Left ventricle myocardium inferior (tissue), 1 donor: ENCODE data around the gene ZDHHC7. TPM values are rescaled to one million over a fixed set of nuclear protein-coding genes. Genes with fewer than 3 reads are reported as not detected.
"Not testable (repeated sequence)": the region's sequence is repeated elsewhere in the genome, so short reads cannot be mapped to it uniquely, and the experiment has no call there.

Source experiments
- DNase-seq: peaks from one replicate; pipeline ENCODE4 v3.0.0-alpha.2; 2020
- H3K27ac ChIP-seq: fragments of 200-600 bp; replicated peaks from 2 replicates; pipeline ENCODE4 v1.8.0; 2021
- H3K27me3 ChIP-seq: fragments of 200-600 bp; 2 replicates; pipeline ENCODE4 v1.8.0; 2021; ENCODE audit warnings: low read depth
- H3K36me3 ChIP-seq: fragments of 200-600 bp; 2 replicates; pipeline ENCODE4 v1.8.0; 2021
- H3K4me1 ChIP-seq: fragments of 200-600 bp; 2 replicates; pipeline ENCODE4 v1.8.0; 2021
- H3K4me3 ChIP-seq: fragments of 200-600 bp; 2 replicates; pipeline ENCODE4 v1.8.0; 2021; ENCODE audit warnings: mild to moderate bottlenecking, moderate library complexity
- H3K9me3 ChIP-seq: fragments of 200-600 bp; replicated peaks from 2 replicates; pipeline ENCODE4 v1.8.0; 2021
- CTCF ChIP-seq: fragments of 200-600 bp; IDR thresholded peaks from 2 replicates; pipeline ENCODE4 v1.8.0; 2021; ENCODE audit warnings: antibody characterized with exemption, mild to moderate bottlenecking, borderline replicate concordance
- intact Hi-C: fragments of 100-400 bp; cut with micrococcal nuclease; formaldehyde crosslinking; loops from one replicate; pipeline ENCODE4 v1.11.0; 2022
- total RNA-seq: library from RNA; stranded (reverse); fragmentation: NEBNext Ultra II Directional; extraction: Animal tissue kit (Norgen Biotek cat#: 25700); gene quantifications from one replicate; pipeline ENCODE4 v1.2.1, GENCODE V29; 2021
- donor health status: DM: no; HTN: yes; CAD: no; lungs with severe emphysema.

ZDHHC7 gene
- total RNA-seq, 1 donor from 2014 or later = 36.8 TPM

DNA sequence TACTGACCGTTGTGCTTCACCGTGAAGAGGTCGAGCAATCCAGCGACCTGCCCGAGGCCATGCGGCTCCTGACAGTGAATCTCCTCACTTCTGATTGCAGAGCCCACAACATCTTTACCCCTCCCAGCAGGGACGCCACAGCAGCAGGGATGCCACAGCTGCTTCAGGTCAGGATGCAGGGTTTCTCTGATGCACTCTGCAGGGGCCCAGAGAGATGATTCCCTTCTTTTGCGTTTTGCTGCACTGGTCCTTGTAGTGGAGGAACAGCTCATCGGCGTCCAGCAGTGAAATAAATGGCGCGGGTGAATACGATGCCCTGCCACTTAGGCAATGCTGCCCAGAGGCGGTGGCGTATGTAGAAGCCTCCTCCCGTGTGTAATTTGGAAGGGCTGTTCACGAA is 21.8 kb upstream of the ZDHHC7 start:
- Histone ChIP-seq H3K4me1 (peaks cover 17% of the 10 kb centered on the region), H3K9me3 (no peaks in the 10 kb centered on the region), H3K36me3 (no peaks in the 10 kb centered on the region), H3K27ac (no peak overlapping the region), H3K27me3 (no peaks in the 10 kb centered on the region), H3K4me3 (no peak overlapping the region)
- intact Hi-C loops = no loop called here
- no peak for TF ChIP-seq CTCF
- no peak for DNase-seq

GRCh38 chr16:85032187-85032586 is 20.9 kb upstream of the ZDHHC7 start:
- H3K27ac ChIP-seq, intact Hi-C loops, H3K9me3 ChIP-seq, H3K27me3 ChIP-seq, H3K36me3 ChIP-seq, DNase-seq, H3K4me3 ChIP-seq: not testable (repeated sequence)
- peaks cover 23% of the 10 kb centered on the region for H3K4me1 ChIP-seq

DNA sequence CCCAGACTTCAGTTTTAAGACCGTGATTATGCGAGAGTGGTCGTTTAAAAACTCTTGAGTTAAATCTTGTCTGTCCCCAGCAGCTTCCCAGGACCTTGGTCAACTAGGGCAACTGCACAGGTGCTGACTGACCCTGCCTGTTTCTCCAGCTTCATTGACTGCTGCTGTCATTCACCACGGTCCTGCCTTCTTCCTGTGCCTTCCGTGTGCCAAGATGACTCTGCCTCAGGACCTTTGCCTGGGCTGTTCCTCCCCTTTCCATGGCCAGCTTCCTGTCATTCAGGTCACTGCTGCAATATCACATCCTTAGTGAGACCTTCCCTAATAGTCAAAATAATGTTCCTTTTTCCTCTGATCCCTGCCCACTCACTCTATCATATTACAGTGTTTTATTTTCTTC is 20.1 kb upstream of the ZDHHC7 start:
- Histone ChIP-seq H3K27ac (no peak overlapping the region), H3K9me3 (no peaks in the 10 kb centered on the region), H3K36me3 (no peaks in the 10 kb centered on the region), H3K4me1 (peaks cover 29% of the 10 kb centered on the region), H3K27me3 (no peaks in the 10 kb centered on the region), H3K4me3 (no peak overlapping the region)
- TF ChIP-seq CTCF = no peak
- intact Hi-C loops = no loop called here
- DNase-seq = no peak

- no peak for DNase-seq
- intact Hi-C loops = no loop called here
- H3K9me3 ChIP-seq = no peaks in the 10 kb centered on the region
- no peak for TF ChIP-seq CTCF
- H3K4me3 ChIP-seq = peak overlapping the region; percentile 86
- no peaks in the 10 kb centered on the region for H3K27me3 ChIP-seq
- no peaks in the 10 kb centered on the region for H3K36me3 ChIP-seq
- peaks cover 32% of the 10 kb centered on the region for H3K4me1 ChIP-seq
- peak overlapping the region; percentile 77 for H3K27ac ChIP-seq
These were observed 18.7 kb upstream of the ZDHHC7 start for GRCh38 chr16:85029981-85030401.

GRCh38 chr16:85029408-85029784 is 18.1 kb upstream of the ZDHHC7 start:
- Histone ChIP-seq H3K9me3 (no peaks in the 10 kb centered on the region), H3K4me3 (peak overlapping the region; percentile 86), H3K4me1 (peaks cover 32% of the 10 kb centered on the region), H3K27ac (peak overlapping the region; percentile 77), H3K36me3 (no peaks in the 10 kb centered on the region), H3K27me3 (no peaks in the 10 kb centered on the region)
- no peak for DNase-seq
- no peak for TF ChIP-seq CTCF
- intact Hi-C loops = no loop called here

GRCh38 chr16:85028685-85029407 is 17.5 kb upstream of the ZDHHC7 start:
- intact Hi-C loops = no loop called here
- Histone ChIP-seq H3K4me3 (peak overlapping the region; percentile 86), H3K27ac (peak overlapping the region; percentile 77), H3K27me3 (no peaks in the 10 kb centered on the region), H3K4me1 (peaks cover 32% of the 10 kb centered on the region), H3K9me3 (no peaks in the 10 kb centered on the region), H3K36me3 (no peaks in the 10 kb centered on the region)
- no peak for TF ChIP-seq CTCF
- no peak for DNase-seq
